GM12872 (cell line): ENCODE measurements around the gene PHLDA3.

Experiments
- CTCF ChIP-seq: IDR thresholded peaks from 3 replicates; pipeline ENCODE4 v1.5.1; 2011; ENCODE audit warnings: low read depth, mild to moderate bottlenecking, low read length, moderate library complexity; ENCODE audit not compliant: insufficient read depth

Gene PHLDA3

DNA sequence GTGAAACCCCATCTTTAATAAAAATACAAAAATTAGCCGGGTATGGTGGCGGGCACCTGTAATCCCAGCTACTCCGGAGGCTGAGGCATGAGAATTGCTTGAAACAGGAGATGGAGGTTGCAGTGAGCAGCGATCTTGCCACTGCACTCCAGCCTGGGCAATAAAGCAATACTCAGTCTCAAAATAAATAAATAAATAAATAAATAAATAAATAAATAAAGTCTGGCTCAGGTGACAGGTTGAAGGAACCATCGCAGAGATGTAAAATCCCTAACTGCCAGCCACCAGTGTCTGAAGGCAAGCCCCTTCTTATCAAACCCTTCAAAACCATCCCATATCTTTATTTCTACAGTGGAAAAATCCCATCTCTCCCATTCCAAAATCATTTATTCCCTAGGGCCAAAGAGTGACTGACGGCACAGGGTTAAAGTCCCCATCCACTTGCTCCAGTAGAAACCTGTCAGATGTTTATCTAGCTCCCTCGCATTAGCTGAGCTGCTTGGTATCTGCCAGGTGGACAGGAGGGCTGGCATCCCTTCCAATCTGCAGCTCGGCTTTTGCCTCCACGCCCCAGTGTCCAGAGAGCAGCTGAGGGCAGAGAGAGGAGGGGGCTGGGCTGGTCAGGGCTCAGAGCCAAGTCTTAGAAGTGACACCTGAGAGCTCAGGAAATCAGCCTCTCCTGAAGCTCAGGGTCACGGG is 33.0 kb upstream of the PHLDA3 start:
- no peak for TF ChIP-seq CTCF

DNA sequence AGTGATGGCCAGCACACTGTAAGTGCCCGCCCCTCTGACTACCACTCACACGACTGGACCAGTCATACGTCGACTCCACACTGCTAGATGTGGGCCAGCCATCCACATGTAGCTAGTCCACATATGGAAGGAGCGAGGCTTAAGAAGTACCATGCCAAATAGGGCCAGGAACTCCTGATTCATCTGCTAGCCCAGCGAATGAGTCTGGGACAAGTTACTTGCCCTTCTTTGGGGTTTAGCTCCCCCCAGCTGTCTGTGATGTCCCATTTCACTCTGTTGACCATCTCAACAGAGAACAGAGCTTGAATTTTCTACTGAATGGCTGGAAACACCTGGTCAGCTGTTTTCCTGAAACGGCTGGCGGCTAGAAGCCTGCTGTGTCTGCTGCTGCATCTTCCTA is 32.2 kb upstream of the PHLDA3 start:
- no peak for TF ChIP-seq CTCF

GRCh38 chr1:201500670-201501120 is 31.7 kb upstream of the PHLDA3 start:
- TF ChIP-seq CTCF, result no peak

DNA sequence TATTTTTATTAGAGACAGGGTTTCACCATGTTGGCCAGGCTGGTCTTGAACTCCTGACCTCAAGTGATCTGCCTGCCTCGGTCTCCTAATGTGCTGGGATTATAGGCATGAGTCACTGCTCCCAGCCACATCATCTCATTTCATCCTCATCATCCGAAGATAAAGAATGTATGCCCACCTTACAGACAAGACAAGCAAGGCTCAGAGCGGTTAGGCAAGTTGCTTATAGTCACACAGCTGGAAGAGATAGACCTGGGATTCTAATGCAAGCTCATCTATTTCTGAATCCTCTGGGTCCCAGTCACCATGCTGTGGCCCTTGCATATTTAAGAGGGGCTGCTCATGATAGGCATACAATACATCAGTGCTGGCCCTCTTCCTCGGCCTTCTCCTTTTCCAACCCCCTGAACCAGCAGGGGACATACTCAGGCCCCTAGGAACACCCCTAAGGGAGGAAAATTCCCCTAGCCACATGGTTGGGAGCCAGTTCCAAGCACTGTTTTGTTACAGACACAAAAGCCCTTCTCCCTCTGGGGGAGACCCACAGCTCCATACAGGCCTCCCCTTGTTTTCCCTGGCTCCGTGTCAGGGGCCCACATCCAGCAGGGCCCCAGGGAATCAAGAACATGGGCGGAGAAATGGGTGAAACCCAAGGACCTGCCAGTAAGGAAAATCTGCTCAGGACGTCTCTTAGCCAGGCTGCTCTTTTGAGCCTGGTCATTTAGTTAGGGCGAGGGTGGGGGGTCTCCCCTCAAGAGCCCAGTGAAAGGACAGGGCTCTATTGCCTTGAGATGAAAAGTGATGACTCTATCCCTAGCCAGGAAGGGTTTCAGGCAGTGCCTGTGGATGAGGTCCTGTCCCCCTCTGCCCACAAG is 31.0 kb upstream of the PHLDA3 start:
- no peak for TF ChIP-seq CTCF

DNA sequence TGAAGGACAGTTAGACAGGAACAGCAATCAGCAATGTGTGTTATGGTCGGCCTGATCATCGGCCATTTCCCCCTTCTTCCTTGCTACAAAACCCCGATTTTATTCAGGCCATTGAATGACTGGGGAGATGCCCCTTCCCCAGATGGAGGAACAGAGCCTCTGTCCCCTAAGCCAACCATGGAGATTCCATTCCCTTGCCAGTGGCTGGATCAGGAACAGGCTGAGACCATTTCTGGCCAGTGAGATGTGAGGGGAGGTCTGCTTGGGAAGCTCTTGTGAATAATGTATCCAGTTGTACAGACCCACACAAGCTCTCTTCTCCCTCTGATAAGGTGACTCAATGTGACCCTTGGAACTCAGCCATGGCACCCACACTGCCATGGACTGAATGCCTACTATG is 30.2 kb upstream of the PHLDA3 start:
- TF ChIP-seq CTCF, result no peak

DNA sequence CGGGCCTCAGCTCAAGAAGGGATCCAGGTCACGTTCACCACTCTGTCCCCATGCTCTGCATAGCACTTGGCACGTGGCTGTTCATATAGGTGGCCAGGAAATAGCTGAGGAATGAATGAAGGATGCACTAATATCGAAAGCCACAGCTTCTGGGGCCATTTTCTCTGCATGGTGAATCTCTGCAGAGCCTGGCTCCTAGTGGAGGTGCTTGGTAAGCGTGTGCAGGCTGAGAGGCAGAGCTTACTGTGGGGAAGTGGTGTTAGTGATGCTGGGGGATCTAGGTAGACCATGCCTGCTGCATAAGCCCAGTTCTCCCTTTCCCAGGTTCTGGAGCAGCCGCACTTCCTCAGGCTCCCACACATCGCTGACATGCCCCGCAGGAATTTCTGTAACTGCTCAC is 29.6 kb upstream of the PHLDA3 start:
- TF ChIP-seq CTCF, result no peak

DNA sequence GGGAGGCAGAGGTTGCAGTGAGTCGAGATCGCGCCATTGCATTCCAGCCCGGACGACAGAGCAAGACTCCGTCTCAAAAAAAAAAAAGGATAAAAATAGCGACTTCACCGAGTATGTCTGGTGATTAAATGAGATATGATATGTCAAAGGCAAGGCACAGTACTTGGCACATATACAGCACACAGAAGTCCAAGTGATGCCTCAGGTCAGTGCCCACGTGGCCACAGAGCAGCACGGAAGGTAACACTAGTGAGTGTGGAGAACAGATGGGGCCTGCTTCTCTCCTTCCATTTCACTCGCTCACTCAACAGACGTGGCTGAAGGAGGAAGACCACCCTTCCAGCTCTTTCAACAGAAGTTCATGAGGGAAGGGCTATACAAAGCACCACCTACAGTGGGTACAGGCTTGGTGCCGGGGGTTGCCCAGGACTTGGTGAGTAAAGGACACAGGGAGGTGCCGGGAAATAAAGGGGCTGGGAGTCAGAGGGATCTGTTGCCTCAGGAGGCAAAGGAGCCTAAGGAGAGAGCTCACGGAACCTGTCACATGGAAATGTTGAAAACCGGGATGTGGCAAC is 29.0 kb upstream of the PHLDA3 start:
- TF ChIP-seq CTCF, result no peak
